Measurements from ENCODE around the gene MLLT11.

GRCh38 chr1:151032164-151032563 is 28.0 kb upstream of the MLLT11 start:
- TF ChIP-seq CTCF (conservative IDR thresholded peaks at IDR 0.05; ENCODE audit: low read depth, low read length) = no peak
- no peak for TF ChIP-seq POLR2A (IDR thresholded peaks at IDR 0.05; ENCODE audit: low read depth, low read length)

All from IMR-90 (cell line).